Myocyte (in vitro differentiated cells): Measurements from ENCODE around the gene FKBP10. TPM values are rescaled to one million over a fixed set of nuclear protein-coding genes. Genes with fewer than 3 reads are reported as not detected.
"Not testable (repeated sequence)": the region's sequence is repeated elsewhere in the genome, so short reads cannot be mapped to it uniquely, and the experiment has no call there.

Source experiments
- DNase-seq: peaks from one replicate; pipeline ENCODE4 v3.0.0-alpha.2; 2012; ENCODE audit warnings: low read depth
- total RNA-seq: library from RNA; depleted of rRNA; stranded (reverse); fragments of >200 nt; gene quantifications from 2 replicates; pipeline ENCODE4 v1.2.3, GENCODE V29; 2014

The FKBP10 gene
- total RNA-seq, 1 donor from 2014 or later = 174 TPM

DNA sequence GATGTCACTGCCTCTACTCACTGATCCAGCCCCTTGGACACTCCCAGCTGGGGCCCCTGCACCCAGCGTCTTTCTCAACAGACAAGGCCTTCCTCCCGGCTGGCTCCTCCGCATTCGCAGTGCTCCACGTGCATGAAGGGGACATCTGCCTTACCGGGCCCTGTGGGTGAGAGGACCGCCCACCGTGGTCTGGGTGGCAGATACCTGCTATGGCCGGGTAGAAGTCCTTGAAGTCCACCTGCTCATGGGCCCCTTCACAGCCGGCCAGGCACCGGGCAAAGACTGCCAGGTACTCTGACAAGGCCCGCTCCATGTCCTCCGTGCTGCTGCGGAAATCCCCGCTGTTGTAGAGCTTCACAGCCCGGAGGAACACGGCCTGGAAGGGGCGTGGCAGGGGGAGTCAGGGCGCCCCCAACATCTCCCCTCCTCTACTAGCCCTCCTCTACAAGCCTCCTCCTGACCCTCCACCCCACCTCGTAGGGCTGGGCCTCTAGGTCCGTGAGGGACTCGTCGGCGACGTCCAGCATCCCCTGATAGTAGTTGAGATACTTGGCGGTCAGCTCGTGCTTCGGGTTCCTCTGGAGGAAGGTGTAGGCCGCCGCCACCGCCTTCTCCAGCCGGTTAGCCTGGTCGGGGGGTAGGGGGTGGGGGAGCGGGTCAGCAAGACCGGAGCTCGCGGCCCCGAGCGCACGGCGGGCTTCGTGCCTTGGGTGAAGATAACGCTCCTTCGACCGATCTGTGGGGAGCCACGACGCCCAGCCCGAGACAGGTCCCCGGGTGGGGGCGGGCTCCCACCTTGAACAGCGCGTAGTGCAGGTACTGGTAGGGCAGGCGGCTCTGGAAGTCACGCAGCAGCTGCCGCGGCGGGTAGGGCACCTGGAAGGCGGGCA lies 1.9 kb upstream of the FKBP10 start:
- DNase-seq = no peak

DNA sequence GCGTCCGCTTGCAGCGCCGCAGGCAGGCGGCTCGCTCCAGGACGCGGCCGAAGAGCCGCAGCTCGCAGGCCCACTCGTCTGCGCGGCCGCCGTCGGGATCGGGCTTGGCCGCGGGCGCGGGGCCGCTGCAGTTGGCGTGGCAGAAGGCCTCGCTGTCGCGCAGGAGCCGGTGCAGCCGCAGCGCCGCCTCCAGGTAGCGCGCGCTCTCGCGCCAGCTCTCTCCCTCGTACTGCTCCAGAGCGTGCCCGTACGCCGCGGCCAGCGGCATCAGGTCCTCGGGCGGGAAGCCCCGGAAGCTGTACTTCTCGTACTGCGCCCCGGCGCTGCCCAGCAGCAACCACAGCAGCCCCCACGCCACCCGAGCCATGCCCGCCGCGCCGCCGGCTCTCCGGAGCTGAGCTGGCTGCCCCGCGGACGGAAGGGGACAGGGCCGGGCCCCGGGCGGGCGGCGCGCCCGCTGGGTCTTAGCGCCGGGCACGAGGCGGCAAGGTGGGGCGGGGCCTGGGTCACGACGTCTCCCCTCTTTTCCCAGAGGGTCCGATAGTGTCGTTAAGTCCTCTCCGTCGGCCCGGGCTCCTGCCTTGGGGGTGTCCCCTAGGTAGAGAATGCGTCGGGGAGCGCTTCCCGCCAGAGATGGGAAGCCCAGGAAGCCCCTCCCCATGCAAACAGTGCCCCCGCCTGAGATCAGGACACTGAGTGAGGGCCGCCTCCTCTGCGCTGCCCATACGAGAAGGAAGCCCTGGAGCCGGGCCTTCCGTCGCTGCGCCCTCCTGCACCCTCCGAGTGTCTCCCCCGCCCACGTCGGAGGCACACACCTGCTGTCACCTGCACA lies 1.0 kb upstream of the FKBP10 start, which contains the start of gene P3H4:
Gene P3H4, minus strand, starts transcription at position 401 of the 832 bp plus-strand sequence. Its CDS starts 34 bp downstream, at position 367.
- peak; percentile 83 for DNase-seq

DNA sequence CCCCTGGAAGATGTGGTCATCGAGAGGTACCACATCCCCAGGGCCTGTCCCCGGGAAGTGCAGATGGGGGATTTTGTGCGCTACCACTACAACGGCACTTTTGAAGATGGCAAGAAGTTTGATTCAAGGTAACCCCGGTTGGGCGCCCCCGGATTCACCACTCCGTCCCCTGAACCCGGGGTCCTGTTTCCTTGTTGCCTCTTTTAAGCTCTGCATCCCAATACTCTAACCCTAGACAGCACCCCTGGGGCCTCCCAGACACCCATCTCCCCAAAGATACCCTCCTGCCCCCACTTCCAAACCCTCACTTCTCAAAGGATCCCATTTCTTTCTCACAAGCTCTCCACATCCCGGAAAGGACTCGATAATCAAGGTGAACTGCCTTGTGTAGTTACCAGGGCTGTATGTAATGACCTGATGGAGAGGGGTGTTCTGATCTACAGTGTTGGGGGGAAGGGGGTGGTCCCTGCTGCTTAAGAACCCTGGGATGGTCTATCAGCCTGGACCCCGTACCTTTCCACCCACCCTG lies 412 bp downstream of the FKBP10 start:
- DNase-seq = no peak

DNA sequence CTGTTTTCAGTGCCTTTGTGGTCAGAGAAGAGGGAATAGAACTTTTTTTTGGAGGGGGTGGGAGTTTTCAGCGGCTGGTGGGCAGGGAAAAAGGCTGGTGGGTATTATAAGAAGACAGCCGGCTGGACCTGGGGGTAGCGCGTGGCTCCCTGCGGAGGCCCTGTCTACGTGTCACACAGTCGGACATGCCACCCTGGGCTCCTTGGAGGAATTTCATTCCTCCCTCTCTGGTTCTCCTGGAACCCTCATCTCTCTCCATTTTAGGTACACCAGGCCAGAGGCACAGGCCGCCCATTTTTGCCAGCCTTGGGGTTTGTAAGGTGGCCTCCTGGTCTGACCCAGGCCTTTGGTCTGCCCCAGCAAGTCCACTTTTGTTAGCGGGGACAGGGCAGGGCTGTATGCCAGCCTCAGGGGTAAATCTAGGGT lies 908 bp downstream of the FKBP10 start:
- DNase-seq = no peak

DNA sequence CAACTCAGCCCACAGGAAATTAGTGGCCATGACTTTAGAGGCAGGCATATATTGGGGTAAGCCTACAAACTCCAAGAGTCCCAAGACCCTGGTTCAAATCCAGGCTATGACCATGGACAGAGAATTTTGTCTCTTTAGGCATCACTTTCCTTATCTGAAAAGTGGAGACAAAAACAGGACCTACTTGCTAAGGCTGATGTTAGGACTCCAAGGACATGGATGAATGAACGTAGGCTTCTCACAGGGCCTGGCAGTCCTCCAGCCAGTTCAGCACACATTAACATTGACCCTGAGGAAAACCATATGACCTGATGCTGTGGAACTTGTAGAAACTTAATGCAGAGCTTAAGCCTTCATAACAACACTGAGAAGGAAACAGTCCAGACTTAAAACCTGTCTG lies 1.4 kb downstream of the FKBP10 start:
- no peak for DNase-seq

DNA sequence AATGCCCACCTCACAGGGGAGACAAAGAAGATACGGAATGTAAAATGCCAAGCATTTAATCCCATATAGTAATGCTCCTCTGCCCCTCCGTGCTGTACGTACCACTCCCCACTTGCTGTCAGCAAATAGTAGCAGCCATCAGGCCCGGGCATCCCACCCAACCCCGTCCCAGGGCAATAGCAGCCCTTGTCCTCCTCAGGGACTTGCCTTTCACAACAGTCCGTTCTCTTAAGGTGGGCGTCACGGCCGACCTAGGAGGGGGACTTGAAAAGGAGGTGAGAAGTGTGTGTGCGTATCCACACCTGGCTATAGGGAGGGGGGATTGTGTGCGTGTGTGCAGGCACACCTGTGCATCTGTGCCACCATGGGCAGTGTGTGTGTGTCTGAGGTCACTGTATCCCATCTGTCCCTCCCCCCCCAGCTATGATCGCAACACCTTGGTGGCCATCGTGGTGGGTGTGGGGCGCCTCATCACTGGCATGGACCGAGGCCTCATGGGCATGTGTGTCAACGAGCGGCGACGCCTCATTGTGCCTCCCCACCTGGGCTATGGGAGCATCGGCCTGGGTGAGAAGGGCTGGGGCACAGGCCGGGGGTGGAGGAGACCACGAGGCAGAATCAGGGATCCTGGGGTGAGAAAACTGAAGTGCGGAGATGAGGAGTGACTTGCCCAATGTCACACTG lies 4.0 kb downstream of the FKBP10 start:
- no peak for DNase-seq

DNA sequence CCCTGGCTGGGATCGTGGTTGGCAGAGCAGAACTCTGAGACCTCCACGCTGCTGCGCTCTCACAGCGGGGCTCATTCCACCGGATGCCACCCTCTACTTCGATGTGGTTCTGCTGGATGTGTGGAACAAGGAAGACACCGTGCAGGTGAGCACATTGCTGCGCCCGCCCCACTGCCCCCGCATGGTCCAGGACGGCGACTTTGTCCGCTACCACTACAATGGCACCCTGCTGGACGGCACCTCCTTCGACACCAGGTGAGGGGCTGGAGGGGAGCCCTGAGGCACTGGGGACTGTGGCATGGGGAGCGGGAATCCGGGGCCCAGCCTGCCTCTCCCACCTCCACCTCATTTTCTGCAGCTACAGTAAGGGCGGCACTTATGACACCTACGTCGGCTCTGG lies 5.2 kb downstream of the FKBP10 start:
- DNase-seq = no peak

DNA sequence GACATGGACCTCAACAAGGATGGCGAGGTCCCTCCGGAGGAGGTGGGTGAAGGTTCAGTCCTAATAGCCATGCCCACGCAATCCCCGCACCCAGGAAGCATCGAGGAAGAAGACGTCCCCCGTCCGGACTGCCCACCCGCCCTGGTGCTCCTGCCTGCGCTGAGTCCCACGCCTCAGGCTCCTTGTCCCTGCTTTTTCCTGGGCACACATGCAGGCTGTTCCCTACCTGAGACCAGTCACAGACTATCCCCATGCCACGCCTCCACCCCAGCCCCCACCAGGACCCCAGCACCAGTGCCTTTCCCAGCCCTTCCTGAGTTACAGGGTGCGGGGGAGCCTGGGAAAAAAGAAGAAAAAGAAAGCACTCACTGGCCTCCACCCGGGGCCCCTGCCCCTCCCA lies 9.0 kb downstream of the FKBP10 start:
- no peak for DNase-seq

DNA sequence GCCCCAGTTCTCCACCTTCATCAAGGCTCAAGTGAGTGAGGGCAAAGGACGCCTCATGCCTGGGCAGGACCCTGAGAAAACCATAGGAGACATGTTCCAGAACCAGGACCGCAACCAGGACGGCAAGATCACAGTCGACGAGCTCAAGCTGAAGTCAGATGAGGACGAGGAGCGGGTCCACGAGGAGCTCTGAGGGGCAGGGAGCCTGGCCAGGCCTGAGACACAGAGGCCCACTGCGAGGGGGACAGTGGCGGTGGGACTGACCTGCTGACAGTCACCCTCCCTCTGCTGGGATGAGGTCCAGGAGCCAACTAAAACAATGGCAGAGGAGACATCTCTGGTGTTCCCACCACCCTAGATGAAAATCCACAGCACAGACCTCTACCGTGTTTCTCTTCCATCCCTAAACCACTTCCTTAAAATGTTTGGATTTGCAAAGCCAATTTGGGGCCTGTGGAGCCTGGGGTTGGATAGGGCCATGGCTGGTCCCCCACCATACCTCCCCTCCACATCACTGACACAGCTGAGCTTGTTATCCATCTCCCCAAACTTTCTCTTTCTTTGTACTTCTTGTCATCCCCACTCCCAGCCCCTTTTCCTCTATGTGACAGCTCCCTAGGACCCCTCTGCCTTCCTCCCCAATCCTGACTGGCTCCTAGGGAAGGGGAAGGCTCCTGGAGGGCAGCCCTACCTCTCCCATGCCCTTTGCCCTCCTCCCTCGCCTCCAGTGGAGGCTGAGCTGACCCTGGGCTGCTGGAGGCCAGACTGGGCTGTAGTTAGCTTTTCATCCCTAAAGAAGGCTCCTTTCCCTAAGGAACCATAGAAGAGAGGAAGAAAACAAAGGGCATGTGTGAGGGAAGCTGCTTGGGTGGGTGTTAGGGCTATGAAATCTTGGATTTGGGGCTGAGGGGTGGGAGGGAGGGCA lies 9.7 kb downstream of the FKBP10 start:
- DNase-seq = no peak

DNA sequence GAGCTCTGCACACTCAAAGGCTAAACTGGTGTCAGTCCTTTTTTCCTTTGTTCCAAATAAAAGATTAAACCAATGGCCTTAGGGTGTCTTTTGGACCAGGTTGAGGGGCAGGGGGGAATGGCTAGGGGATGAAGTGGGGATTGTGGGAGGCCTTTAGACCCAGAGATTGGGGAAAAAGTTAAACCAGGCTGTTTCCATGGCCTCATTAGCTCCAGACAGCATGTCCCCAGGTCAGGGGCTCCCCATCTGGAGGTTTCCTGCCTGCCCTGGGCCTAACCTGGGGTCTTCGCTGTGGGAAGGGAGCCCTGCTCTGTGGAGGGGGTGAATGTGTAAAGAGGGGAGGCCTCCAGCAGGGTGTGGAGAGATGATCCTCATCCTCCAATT lies 10.3 kb downstream of the FKBP10 start:
- no peak for DNase-seq

DNA sequence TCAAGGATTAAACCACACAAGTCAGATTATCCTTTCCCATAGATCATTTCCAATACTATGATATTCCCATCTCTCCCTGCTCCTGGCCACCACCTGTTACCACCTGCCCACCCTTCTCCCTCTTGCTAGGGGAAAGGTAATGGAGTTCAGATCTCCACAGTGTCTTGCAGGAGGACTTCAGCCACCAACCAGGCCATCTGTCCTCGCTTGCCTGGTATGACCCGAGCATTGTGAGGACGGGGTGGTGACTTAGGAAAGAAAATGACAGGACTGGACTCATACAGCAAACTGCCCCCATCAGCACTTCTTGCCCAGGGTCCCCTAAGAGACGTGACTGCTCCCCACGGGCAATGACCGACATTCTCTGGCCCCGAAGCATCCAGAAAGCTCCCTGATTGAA lies 10.8 kb downstream of the FKBP10 start:
- no peak for DNase-seq

DNA sequence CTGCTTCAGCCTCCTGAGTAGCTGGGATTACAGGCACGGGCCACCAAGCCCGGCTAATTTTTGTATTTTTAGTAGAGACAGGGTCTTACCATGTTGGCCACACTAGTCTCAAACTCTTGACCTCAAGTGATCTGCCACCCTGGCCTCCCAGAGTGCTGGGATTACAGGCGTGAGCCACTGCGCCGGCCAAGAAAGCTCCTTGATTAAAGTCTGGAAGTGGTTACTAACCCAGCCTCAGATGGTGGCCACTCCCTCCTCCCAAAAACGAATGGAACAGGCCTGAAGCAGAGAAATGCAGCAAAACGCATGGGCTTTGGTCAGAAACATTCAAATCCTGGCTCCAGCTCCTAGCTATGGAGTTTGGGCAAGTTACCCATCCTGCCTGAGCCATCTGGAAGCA lies 11.3 kb downstream of the FKBP10 start:
- no peak for DNase-seq

DNA sequence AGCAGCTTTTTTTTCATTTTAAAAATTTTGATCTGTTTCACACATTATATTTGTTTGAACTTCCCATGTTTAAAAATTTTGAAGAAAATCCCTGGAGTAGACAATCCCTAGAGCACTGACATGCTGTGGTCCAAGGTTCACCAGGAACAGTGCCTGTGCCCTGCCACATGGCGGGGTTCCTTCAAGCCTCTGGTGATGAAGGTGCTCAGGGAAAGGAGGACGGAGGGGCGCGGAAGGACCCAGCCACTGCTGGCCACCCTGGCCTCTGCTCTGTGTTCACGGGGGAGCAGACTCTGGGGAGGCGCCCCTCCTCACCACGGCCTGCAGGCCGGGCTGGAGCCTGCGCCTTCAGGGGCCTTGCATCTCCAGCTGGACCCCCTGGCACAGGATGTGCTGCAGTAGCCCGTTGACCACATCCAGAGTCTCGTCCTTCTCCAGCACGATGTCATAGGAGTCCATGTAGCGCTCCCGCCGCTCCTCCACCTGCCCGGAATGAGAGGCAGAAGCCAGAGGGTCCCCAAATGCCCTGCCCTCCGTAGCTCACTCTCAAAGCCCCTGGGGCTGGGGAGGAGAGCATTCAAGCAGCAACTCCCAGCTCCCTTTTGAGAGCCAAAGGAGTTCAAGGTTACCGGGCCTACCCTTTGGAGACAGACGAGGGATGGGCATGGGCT lies 12.5 kb downstream of the FKBP10 start:
- no peak for DNase-seq

DNA sequence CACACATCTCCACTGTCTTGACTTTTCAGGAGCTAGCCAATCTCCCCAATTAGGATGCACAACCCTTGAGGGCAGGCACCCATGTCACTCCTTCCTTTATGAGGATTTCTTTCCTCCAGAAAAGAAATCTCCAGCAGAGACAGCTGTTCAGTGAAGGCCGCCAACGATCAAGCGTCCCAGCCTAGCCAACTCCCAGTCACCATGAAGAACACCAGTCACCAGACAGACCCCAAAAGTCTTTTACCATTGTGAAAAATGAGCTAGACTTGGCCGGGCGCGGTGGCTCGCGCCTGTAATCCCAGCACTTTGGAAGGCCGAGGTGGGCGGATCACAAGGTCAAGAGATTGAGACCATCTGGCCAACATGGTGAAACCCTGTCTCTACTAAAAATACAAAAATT lies 17.2 kb downstream of the FKBP10 start:
- DNase-seq = not testable (repeated sequence)

DNA sequence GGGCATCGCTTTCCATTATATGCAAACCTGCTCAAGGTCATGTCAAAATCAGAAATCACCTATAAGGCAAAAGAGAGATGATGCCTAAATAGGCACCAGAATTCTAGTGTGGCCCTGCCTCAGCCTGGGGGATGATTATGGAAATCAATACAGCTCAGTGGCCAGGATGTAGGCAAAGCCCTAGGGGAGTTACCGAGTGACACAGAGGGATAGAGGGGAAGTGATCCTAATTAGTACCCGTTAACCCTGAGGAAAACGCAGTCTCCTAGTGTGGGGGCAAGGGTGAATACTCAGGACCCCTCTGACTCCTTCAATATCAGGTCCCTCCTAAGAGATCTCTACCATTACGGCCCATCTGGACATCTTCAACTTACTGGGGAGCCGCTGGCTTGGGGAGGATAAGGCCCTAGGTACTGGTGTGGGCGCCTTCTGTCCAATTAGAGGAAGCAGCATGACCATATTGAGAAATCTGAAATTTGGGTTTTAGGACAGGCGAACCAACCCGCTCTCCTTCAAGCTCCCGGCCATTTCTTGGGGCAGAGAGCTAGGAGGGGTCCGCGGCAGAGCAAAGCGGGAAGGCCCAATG lies 22.5 kb downstream of the FKBP10 start:
- DNase-seq = no peak

DNA sequence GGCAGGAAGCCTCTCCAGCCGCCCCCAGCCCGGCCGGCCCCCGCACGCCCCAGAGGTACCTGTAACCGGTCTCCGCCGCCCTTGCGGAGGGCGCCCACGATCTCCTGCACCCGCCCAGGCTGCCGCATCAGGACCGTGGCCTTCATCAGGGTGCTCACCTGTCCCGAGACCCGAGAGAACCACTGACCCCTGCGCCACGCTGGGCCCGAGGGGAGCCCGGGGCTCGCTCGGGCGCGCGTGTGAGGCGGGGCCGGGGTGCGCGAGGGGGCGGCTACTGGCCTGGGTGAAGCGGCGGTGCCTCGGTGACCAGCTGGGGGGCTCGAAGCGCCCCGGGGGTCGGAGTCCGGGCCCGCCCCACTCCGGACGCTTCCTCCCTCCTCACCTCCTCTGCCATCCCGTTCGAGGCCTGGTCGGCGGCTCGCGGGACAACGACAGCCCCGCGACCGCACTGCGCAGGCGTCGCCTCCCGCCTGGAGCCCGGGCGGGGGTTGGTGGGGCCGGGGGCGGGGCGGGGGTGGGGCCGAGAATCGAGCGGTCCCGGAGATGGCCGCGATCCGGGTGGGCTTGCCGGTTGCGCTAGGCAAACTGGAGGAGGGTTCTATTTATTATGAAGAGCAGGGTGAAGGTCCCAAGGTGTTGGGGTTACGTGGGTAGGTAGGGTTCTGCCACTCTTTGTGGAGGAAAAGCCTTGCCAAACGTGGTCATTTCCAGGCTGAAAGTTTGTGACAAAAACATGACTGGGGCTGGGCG lies 23.2 kb downstream of the FKBP10 start, which contains the start of gene NT5C3B:
Gene NT5C3B, minus strand, starts transcription at position 433 of the 750 bp plus-strand sequence. Its CDS starts 39 bp downstream, at position 394.
- peak; percentile 62 for DNase-seq

DNA sequence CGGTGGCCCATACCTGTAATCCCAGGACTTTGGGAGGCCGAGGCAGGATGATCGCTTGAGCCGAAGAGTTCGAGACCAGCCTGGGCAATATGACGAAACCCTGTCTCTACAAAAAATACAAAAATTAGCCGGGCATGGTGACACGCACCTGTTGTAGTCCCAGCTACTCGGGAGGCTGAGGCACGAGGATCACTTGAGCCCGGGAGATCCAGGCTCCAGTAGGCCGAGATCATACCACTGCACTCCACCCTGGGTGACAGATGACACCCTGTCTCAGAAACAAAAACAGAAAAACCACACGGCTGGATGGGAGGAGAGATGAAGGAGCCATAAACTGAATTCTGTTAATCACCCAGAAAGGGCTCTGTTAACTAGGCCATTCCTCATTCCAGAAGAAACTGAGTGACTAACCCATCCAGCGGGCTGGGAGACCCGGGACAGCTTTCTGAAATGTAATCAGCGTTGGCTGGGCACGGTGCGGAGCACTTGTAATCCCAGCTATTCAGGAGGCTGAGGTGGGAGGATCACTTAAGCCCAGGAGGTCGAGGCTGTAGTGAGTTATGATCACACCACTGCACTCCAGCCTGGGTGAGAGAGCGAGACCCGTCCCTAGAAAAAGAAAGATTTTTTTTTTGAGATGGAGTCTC lies 23.9 kb downstream of the FKBP10 start:
- peak; percentile 60 for DNase-seq
